Neural progenitor cell (in vitro differentiated cells): ENCODE results near the gene CPXM2. TPM values are rescaled to one million over a fixed set of nuclear protein-coding genes. Genes with fewer than 3 reads are reported as not detected.

Experiments
- DNase-seq: peaks from one replicate; pipeline ENCODE4 v3.0.0-alpha.2; 2016; ENCODE audit warnings: low spot score
- H2AFZ ChIP-seq: fragments of 200-600 bp; sonication (generic); replicated peaks from 2 replicates; pipeline ENCODE4 v1.6.1; 2016; ENCODE audit warnings: antibody characterized with exemption
- H3F3A ChIP-seq: fragments of 200-600 bp; sonication (generic); 2 replicates; pipeline ENCODE4 v1.6.1; 2016; ENCODE audit warnings: antibody characterized with exemption, low read depth
- H3K27ac ChIP-seq: fragments of 200-600 bp; sonication (generic); 2 replicates; pipeline ENCODE4 v1.5.1; 2016; ENCODE audit warnings: mild to moderate bottlenecking
- H3K27me3 ChIP-seq: fragments of 200-600 bp; sonication (generic); 2 replicates; pipeline ENCODE4 v1.6.1; 2016; ENCODE audit warnings: mild to moderate bottlenecking, moderate library complexity
- H3K36me3 ChIP-seq: fragments of 200-600 bp; sonication (generic); 2 replicates; pipeline ENCODE4 v1.5.1; 2016
- H3K4me1 ChIP-seq: fragments of 200-600 bp; sonication (generic); 2 replicates; pipeline ENCODE4 v1.6.1; 2016; ENCODE audit warnings: mixed run types
- H3K4me2 ChIP-seq: fragments of 200-600 bp; sonication (generic); 2 replicates; pipeline ENCODE4 v1.6.1; 2016
- H3K4me3 ChIP-seq: fragments of 200-600 bp; sonication (generic); 2 replicates; pipeline ENCODE4 v1.5.1; 2016
- H3K79me2 ChIP-seq: fragments of 200-600 bp; sonication (generic); 2 replicates; pipeline ENCODE4 v1.6.1; 2016; ENCODE audit warnings: low read depth
- H3K9ac ChIP-seq: fragments of 200-600 bp; sonication (generic); 2 replicates; pipeline ENCODE4 v1.6.1; 2016
- H3K9me3 ChIP-seq: fragments of 200-600 bp; sonication (generic); 2 replicates; pipeline ENCODE4 v1.5.1; 2016; ENCODE audit warnings: low read depth
- H4K20me1 ChIP-seq: fragments of 200-600 bp; sonication (generic); 2 replicates; pipeline ENCODE4 v1.6.1; 2016; ENCODE audit warnings: low read depth
- H3K27ac Mint-ChIP-seq: 3 replicates; pipeline ENCODE4 v1.8.0; 2021; ENCODE audit warnings: mixed read lengths
- H3K27me3 Mint-ChIP-seq: 2 replicates; pipeline ENCODE4 v1.8.0; 2022; ENCODE audit warnings: low read depth, mild to moderate bottlenecking, inconsistent platforms, moderate library complexity, mixed read lengths; ENCODE audit not compliant: insufficient read depth
- H3K36me3 Mint-ChIP-seq: 3 replicates; pipeline ENCODE4 v1.8.0; 2021; ENCODE audit warnings: mixed read lengths
- H3K4me1 Mint-ChIP-seq: 3 replicates; pipeline ENCODE4 v1.8.0; 2021; ENCODE audit warnings: mixed read lengths
- H3K4me3 Mint-ChIP-seq: 3 replicates; pipeline ENCODE4 v1.8.0; 2021; ENCODE audit warnings: mild to moderate bottlenecking, moderate library complexity, mixed read lengths
- H3K9me3 Mint-ChIP-seq: 3 replicates; pipeline ENCODE4 v1.8.0; 2020; ENCODE audit warnings: mixed read lengths
- CTCF ChIP-seq: fragments of 200-600 bp; sonication (generic); IDR thresholded peaks from 2 replicates; pipeline ENCODE4 v1.5.1; 2017; ENCODE audit warnings: antibody characterized with exemption, mild to moderate bottlenecking
- EZH2 ChIP-seq: fragments of 200-600 bp; sonication (generic); IDR thresholded peaks from 2 replicates; pipeline ENCODE4 v1.6.1; 2017; ENCODE audit warnings: antibody characterized with exemption, mild to moderate bottlenecking, moderate library complexity
- EZH2phosphoT487 ChIP-seq: fragments of 200-600 bp; sonication (generic); IDR thresholded peaks from 2 replicates; pipeline ENCODE4 v1.6.1; 2017; ENCODE audit warnings: antibody characterized with exemption
- total RNA-seq: library from RNA; depleted of rRNA; stranded (reverse); fragments of >200 nt; gene quantifications from 2 replicates; pipeline ENCODE4 v1.2.3, GENCODE V29; 2015; ENCODE audit warnings: low replicate concordance

The CPXM2 gene
- total RNA-seq, 1 donor from 2014 or later: not detected

- Histone ChIP-seq H3K27me3 (no peaks in the 10 kb centered on the region), H3K79me2 (no peaks in the 10 kb centered on the region), H3K9ac (no peak overlapping the region), H3K9me3 (no peaks in the 10 kb centered on the region), H3K4me1 (peaks cover 12% of the 10 kb centered on the region), H3F3A (no peaks in the 10 kb centered on the region), H3K27ac (no peak overlapping the region), H3K4me2 (no peak overlapping the region), H3K4me3 (no peak overlapping the region), H3K36me3 (no peaks in the 10 kb centered on the region), H2AFZ (no peak overlapping the region), H4K20me1 (no peaks in the 10 kb centered on the region)
- no peaks in the 10 kb centered on the region for H3K36me3 Mint-ChIP-seq
- no peaks in the 10 kb centered on the region for H3K9me3 Mint-ChIP-seq
- H3K4me1 Mint-ChIP-seq: peaks cover 20% of the 10 kb centered on the region
- H3K27ac Mint-ChIP-seq: no peak overlapping the region
- TF ChIP-seq EZH2phosphoT487 (no peak), CTCF (no peak), EZH2 (no peak)
- peaks cover 4% of the 10 kb centered on the region for H3K27me3 Mint-ChIP-seq
- DNase-seq: no peak
- no peak overlapping the region for H3K4me3 Mint-ChIP-seq
These were observed 133.8 kb downstream of the CPXM2 start for GRCh38 chr10:123757853-123758252.

- no peak for DNase-seq
- Mint-ChIP-seq H3K4me1 (peaks cover 17% of the 10 kb centered on the region), H3K27me3 (peaks cover 4% of the 10 kb centered on the region), H3K9me3 (no peaks in the 10 kb centered on the region), H3K4me3 (no peak overlapping the region), H3K27ac (peak overlapping the region; percentile 59), H3K36me3 (no peaks in the 10 kb centered on the region)
- Histone ChIP-seq H3K4me3 (no peak overlapping the region), H2AFZ (no peak overlapping the region), H4K20me1 (no peaks in the 10 kb centered on the region), H3K36me3 (no peaks in the 10 kb centered on the region), H3K9ac (no peak overlapping the region), H3K27me3 (no peaks in the 10 kb centered on the region), H3K4me1 (peaks cover 11% of the 10 kb centered on the region), H3K79me2 (no peaks in the 10 kb centered on the region), H3K4me2 (no peak overlapping the region), H3K27ac (no peak overlapping the region), H3F3A (no peaks in the 10 kb centered on the region), H3K9me3 (no peaks in the 10 kb centered on the region)
- TF ChIP-seq EZH2 (no peak), CTCF (no peak), EZH2phosphoT487 (no peak)
These were observed 136.5 kb downstream of the CPXM2 start for GRCh38 chr10:123755061-123755460.

- H3K4me3 ChIP-seq: no peak overlapping the region
- H2AFZ ChIP-seq: no peak overlapping the region
- no peaks in the 10 kb centered on the region for H3F3A ChIP-seq
- Mint-ChIP-seq H3K4me1 (peaks cover 8% of the 10 kb centered on the region), H3K9me3 (no peaks in the 10 kb centered on the region), H3K36me3 (no peaks in the 10 kb centered on the region), H3K4me3 (no peak overlapping the region), H3K27me3 (no peaks in the 10 kb centered on the region), H3K27ac (no peak overlapping the region)
- H3K79me2 ChIP-seq: no peaks in the 10 kb centered on the region
- no peaks in the 10 kb centered on the region for H4K20me1 ChIP-seq
- H3K4me2 ChIP-seq: no peak overlapping the region
- no peak overlapping the region for H3K27ac ChIP-seq
- no peaks in the 10 kb centered on the region for H3K9me3 ChIP-seq
- no peaks in the 10 kb centered on the region for H3K36me3 ChIP-seq
- H3K9ac ChIP-seq: no peak overlapping the region
- no peak for DNase-seq
- peaks cover 2% of the 10 kb centered on the region for H3K4me1 ChIP-seq
- TF ChIP-seq EZH2: no peak
- TF ChIP-seq CTCF: no peak
- no peak for TF ChIP-seq EZH2phosphoT487
- no peaks in the 10 kb centered on the region for H3K27me3 ChIP-seq
These were observed 137.5 kb downstream of the CPXM2 start for GRCh38 chr10:123754123-123754522.
